GM18951 (cell line): ENCODE measurements around the gene PHF20.
A peak's percentile ranks its signal among the peaks of the same experiment; 100 is the strongest.
"Not testable (repeated sequence)": the region's sequence is repeated elsewhere in the genome, so short reads cannot be mapped to it uniquely, and the experiment has no call there.

Experiments
- POLR2A ChIP-seq: IDR thresholded peaks from 4 replicates; pipeline ENCODE4 v1.6.1; 2011; ENCODE audit warnings: mild to moderate bottlenecking; ENCODE audit not compliant: insufficient read length, insufficient read depth; ENCODE audit errors: extremely low read depth
- in situ Hi-C: fragments of 300-500 bp; cut with MboI; formaldehyde crosslinking; loops from one replicate; pipeline ENCODE4 v1.12.0; 2022; ENCODE audit warnings: low sequenced_read_pairs, mixed read lengths, inconsistent platforms; ENCODE audit not compliant: unreplicated experiment

PHF20 gene

GRCh38 chr20:35750611-35751010, 21.2 kb upstream of the PHF20 start:
- no peak for TF ChIP-seq POLR2A
- in situ Hi-C loops: no loop called here

- no peak for TF ChIP-seq POLR2A
- in situ Hi-C loops: no loop called here
Measured at GRCh38 chr20:35756404-35756803, 15.4 kb upstream of the PHF20 start.

GRCh38 chr20:35757098-35757705, 14.6 kb upstream of the PHF20 start:
- in situ Hi-C loops: no loop called here
- TF ChIP-seq POLR2A: no peak

GRCh38 chr20:35761548-35761947, 10.3 kb upstream of the PHF20 start:
- in situ Hi-C loops: not testable (repeated sequence)

GRCh38 chr20:35762461-35762860, 9.4 kb upstream of the PHF20 start:
- no peak for TF ChIP-seq POLR2A
- in situ Hi-C loops: no loop called here

GRCh38 chr20:35764936-35765335, 6.9 kb upstream of the PHF20 start:
- in situ Hi-C loops: not testable (repeated sequence)

GRCh38 chr20:35766843-35767242, 5.0 kb upstream of the PHF20 start:
- in situ Hi-C loops: no loop called here
- TF ChIP-seq POLR2A: no peak

- in situ Hi-C loops: no loop called here
- TF ChIP-seq POLR2A: peak; percentile 71
Measured at GRCh38 chr20:35767683-35768481, 3.9 kb upstream of the PHF20 start.

GRCh38 chr20:35768731-35769664, 2.8 kb upstream of the PHF20 start:
- no peak for TF ChIP-seq POLR2A
- in situ Hi-C loops: no loop called here

- in situ Hi-C loops: no loop called here
- no peak for TF ChIP-seq POLR2A
Measured at GRCh38 chr20:35771367-35771688, 487 bp upstream of the PHF20 start.

GRCh38 chr20:35772563-35773058, 796 bp downstream of the PHF20 start:
- TF ChIP-seq POLR2A: no peak
- in situ Hi-C loops: no loop called here

GRCh38 chr20:35773154-35773751, 1.4 kb downstream of the PHF20 start:
- in situ Hi-C loops: no loop called here
- TF ChIP-seq POLR2A: no peak

- no peak for TF ChIP-seq POLR2A
- in situ Hi-C loops: no loop called here
Measured at GRCh38 chr20:35774391-35774790, 2.6 kb downstream of the PHF20 start.

GRCh38 chr20:35776513-35777101, 4.8 kb downstream of the PHF20 start:
- in situ Hi-C loops: no loop called here
- no peak for TF ChIP-seq POLR2A

GRCh38 chr20:35783811-35784210, 12.0 kb downstream of the PHF20 start:
- in situ Hi-C loops: not testable (repeated sequence)

GRCh38 chr20:35785541-35785940, 13.7 kb downstream of the PHF20 start:
- in situ Hi-C loops: not testable (repeated sequence)
